GM12878 (cell line): ENCODE results near the gene PRKG1. TPM values are rescaled to one million over a fixed set of nuclear protein-coding genes. Genes with fewer than 3 reads are reported as not detected.

ENCODE experiments used
- ATAC-seq: fragments of 200-7000 bp; cut with Tn5 transposase; 3 replicates; pipeline ENCODE4 v1.9.1; 2020; ENCODE audit warnings: mild to moderate bottlenecking, moderate library complexity
- BruUV-seq: library from RNA; stranded (reverse); fragments of 400-500 nt; replicated peaks from 2 replicates; lab custom pipeline; 2021; lab: Mats Ljungman, UMichigan
- CTCF ChIA-PET: fragments of 300-600 bp; sonication (Branson Sonifier 250); formaldehyde crosslinking; extraction: SDS; loops from one replicate; lab custom pipeline; 2021; ENCODE audit warnings: inconsistent platforms; lab: Yijun Ruan, JAX
- POLR2A ChIA-PET: fragments of 350-600 bp; formaldehyde crosslinking; extraction: SDS; loops from one replicate; lab custom pipeline; 2021; ENCODE audit warnings: inconsistent platforms; lab: Charles Lee
- RAD21 ChIA-PET: fragments of 300-600 bp; sonication (Branson Sonifier 250); formaldehyde crosslinking; loops from one replicate; lab custom pipeline; 2023; ENCODE audit warnings: antibody characterized with exemption; ENCODE audit not compliant: unreplicated experiment; lab: Charles Lee
- SMC1A ChIA-PET: fragments of 300-600 bp; sonication (Branson Sonifier 250); formaldehyde crosslinking; loops from one replicate; lab custom pipeline; 2023; ENCODE audit not compliant: unreplicated experiment, uncharacterized antibody; lab: Charles Lee
- DNase-seq: peaks from one replicate; pipeline ENCODE4 v3.0.0-alpha.2; 2011; ENCODE audit warnings: low read depth, low spot score
- FAIRE-seq: peaks from 3 replicates; lab custom pipeline; 2011; peaks lifted over from hg19 to GRCh38; lab: Jason Lieb, UNC
- H2AFZ ChIP-seq: 2 replicates; pipeline ENCODE4 v1.6.0; 2011; ENCODE audit warnings: low read depth, low read length, control low read depth; ENCODE audit not compliant: control insufficient read depth
- H3K27ac ChIP-seq: 2 replicates; pipeline ENCODE4 v1.5.1; 2011; ENCODE audit warnings: control low read depth; ENCODE audit not compliant: control insufficient read depth, insufficient read depth
- H3K27me3 ChIP-seq, 2 experiments: replicated peaks in 1 of 2; 2 replicates each; pipeline versions ENCODE4 v1.6.0 to v1.6.1; 2011; ENCODE audit warnings: low read length in 1 of 2; ENCODE audit not compliant: control insufficient read depth in 2 of 2, insufficient read depth in 2 of 2
- H3K36me3 ChIP-seq, 2 experiments: 2 replicates each; pipeline ENCODE4 v1.5.1; 2011; ENCODE audit warnings: low read length in 1 of 2; ENCODE audit not compliant: control insufficient read depth in 2 of 2, insufficient read depth in 2 of 2
- H3K4me1 ChIP-seq: 2 replicates; pipeline ENCODE4 v1.6.1; 2011; ENCODE audit warnings: mild to moderate bottlenecking, low read length, moderate library complexity, mixed read lengths; ENCODE audit not compliant: control insufficient read depth, insufficient read depth
- H3K4me2 ChIP-seq: 2 replicates; pipeline ENCODE4 v1.6.0; 2011; ENCODE audit warnings: control low read depth; ENCODE audit not compliant: control insufficient read depth, insufficient read depth
- H3K4me3 ChIP-seq: fragments of 200-600 bp; sonication (generic); 2 replicates; pipeline ENCODE4 v1.5.1; 2016
- H3K79me2 ChIP-seq: 2 replicates; pipeline ENCODE4 v1.6.0; 2011; ENCODE audit warnings: low read length; ENCODE audit not compliant: control insufficient read depth, insufficient read depth
- H3K9ac ChIP-seq: 2 replicates; pipeline ENCODE4 v1.8.0; 2011; ENCODE audit warnings: low read length, control low read depth, mixed read lengths; ENCODE audit not compliant: control insufficient read depth, insufficient read depth
- H3K9me3 ChIP-seq: replicated peaks from 3 replicates; pipeline ENCODE4 v1.5.1; 2011; ENCODE audit warnings: mild to moderate bottlenecking, low read length; ENCODE audit not compliant: control insufficient read depth, insufficient read depth
- H4K20me1 ChIP-seq: 2 replicates; pipeline ENCODE4 v1.6.0; 2011; ENCODE audit not compliant: control insufficient read depth, insufficient read depth
- ATF7 ChIP-seq: fragments of 450-650 bp; IDR thresholded peaks from 2 replicates; pipeline ENCODE4 v1.6.1; 2016; ENCODE audit warnings: low read depth, mild to moderate bottlenecking
- BCL3 ChIP-seq: IDR thresholded peaks from 2 replicates; pipeline ENCODE4 v1.6.1; 2011; ENCODE audit warnings: borderline replicate concordance, low read depth, mild to moderate bottlenecking, moderate library complexity, low read length; ENCODE audit not compliant: insufficient read depth, poor library complexity, severe bottlenecking
- BCLAF1 ChIP-seq: fragments of 450-650 bp; IDR thresholded peaks from 2 replicates; pipeline ENCODE4 v1.6.1; 2017; ENCODE audit warnings: antibody characterized with exemption, mild to moderate bottlenecking, moderate library complexity
- BMI1 ChIP-seq: fragments of 450-650 bp; IDR thresholded peaks from 2 replicates; pipeline ENCODE4 v1.6.1; 2016; ENCODE audit warnings: mild to moderate bottlenecking, moderate library complexity, borderline replicate concordance
- IRF3 ChIP-seq: fragments of 450-650 bp; IDR thresholded peaks from 2 replicates; pipeline ENCODE4 v1.6.1; 2014; ENCODE audit warnings: mild to moderate bottlenecking
- IRF5 ChIP-seq: fragments of 450-650 bp; IDR thresholded peaks from 2 replicates; pipeline ENCODE4 v1.6.1; 2017; ENCODE audit warnings: borderline replicate concordance
- POLR2A ChIP-seq: IDR thresholded peaks from 2 replicates; pipeline ENCODE4 v1.6.1; 2011; ENCODE audit warnings: low read depth, mild to moderate bottlenecking, low read length
- YY1 ChIP-seq: IDR thresholded peaks from 2 replicates; pipeline ENCODE4 v1.6.1; 2011; ENCODE audit warnings: low read depth, mild to moderate bottlenecking, low read length
- ZBTB33 ChIP-seq: fragments of 450-650 bp; IDR thresholded peaks from 2 replicates; pipeline ENCODE4 v1.6.1; 2017; ENCODE audit warnings: mild to moderate bottlenecking
- ZSCAN29 ChIP-seq: fragments of 450-650 bp; IDR thresholded peaks from 2 replicates; pipeline ENCODE4 v1.6.1; 2017; ENCODE audit warnings: mild to moderate bottlenecking, moderate library complexity
- WGBS: methylation state at CpG from one replicate; pipeline ENCODE4 v1.1.6; 2016; ENCODE audit warnings: low lambda C conversion rate; ENCODE audit not compliant: insufficient replicate concordance, insufficient coverage; ENCODE audit errors: missing lambda C conversion rate; 5-methylcytosine and 5-hydroxymethylcytosine counted together
- in situ Hi-C: fragments of 300-500 bp; cut with MboI; formaldehyde crosslinking; loops from 9 replicates; pipeline ENCODE4 v1.14.3; 2018; ENCODE audit warnings: mixed read lengths
- intact Hi-C: fragments of 100-400 bp; cut with micrococcal nuclease; formaldehyde crosslinking; loops from one replicate; pipeline ENCODE4 v1.14.2; 2022; ENCODE audit not compliant: unreplicated experiment
- polyA plus RNA-seq, 11 experiments: library from polyadenylated mRNA; depleted of rRNA in 4 of 11; unstranded in 6 of 11; stranded (reverse) in 5 of 11; fragments of >200 nt; fragmentation: Nextera tagmentation in 4 of 11; fragmentation: Illumina TruSeq in 1 of 11; extraction: Ambion mirVana in 4 of 11; extraction: Trizol in 1 of 11; gene quantifications; 1 replicate in 1 of 11; 2 replicates in 10 of 11; pipeline versions ENCODE4 v1.2.1 to v1.2.3, GENCODE V29; 2011 to 2016; ENCODE audit warnings: inconsistent platforms in 2 of 11, missing spikeins in 2 of 11, low read depth in 1 of 11
- total RNA-seq, 4 experiments: library from RNA; depleted of rRNA in 3 of 4; stranded (reverse); fragments of >200 nt in 3 of 4; fragmentation: Illumina TruSeq in 1 of 4; extraction: Trizol in 1 of 4; gene quantifications; 2 replicates each; pipeline versions ENCODE4 v1.2.1 to v1.2.3, GENCODE V29; 2013 to 2021

Gene PRKG1
- total and polyA plus RNA-seq, 10 of the 15 experiments (the other 5 are each of a cell fraction or from before 2014, with no cell fraction given): 0.04 to 0.05 TPM; not detected in 8

GRCh38 chr10:52287866-52288265, 1213.6 kb downstream of the PRKG1 start:
- Histone ChIP-seq H3K27me3 (no peaks in the 10 kb centered on the region), H3K4me3 (no peak overlapping the region), H3K36me3 (no peaks in the 10 kb centered on the region)
- ChIA-PET POLR2A (no interaction called here), CTCF (no interaction called here), RAD21 (no interaction called here)
- TF ChIP-seq POLR2A: no peak
- TF ChIP-seq ZSCAN29: no peak
- TF ChIP-seq ATF7: no peak
- no peak for TF ChIP-seq IRF5
- TF ChIP-seq BCLAF1: no peak
- TF ChIP-seq IRF3: no peak
- TF ChIP-seq BCL3: no peak
- no peak for TF ChIP-seq YY1
- TF ChIP-seq BMI1: no peak
- TF ChIP-seq ZBTB33: no peak
- TF ChIP-seq, all 136 proteins: peak for 0
- ATAC-seq: no peak
- intact Hi-C loops (no loop called here), in situ Hi-C loops (no loop called here)
- Histone ChIP-seq H3K9me3 (no peaks in the 10 kb centered on the region), H4K20me1 (no peaks in the 10 kb centered on the region), H3K79me2 (no peaks in the 10 kb centered on the region), H3K4me2 (no peak overlapping the region), H3K4me1 (no peaks in the 10 kb centered on the region), H3K27ac (no peak overlapping the region), H2AFZ (no peak overlapping the region), H3K9ac (no peak overlapping the region)
- no peak for DNase-seq
- 14% methylated on average over 1 of the region's 1 CpG for WGBS
- FAIRE-seq: no peak
- SMC1A ChIA-PET: no interaction called here
- BruUV-seq: no TSS peak
